Tibial artery (tissue), 4 donors: ENCODE measurements around the gene WBP2.
A peak's percentile ranks its signal among the peaks of the same experiment; 100 is the strongest.

ENCODE experiments used
- DNase-seq, 2 donors: peaks; one replicate each; pipeline ENCODE4 v3.0.0-alpha.2; 2019
- H3K27ac ChIP-seq, 2 donors: fragments of 200-600 bp; sonication (generic) in 1 of 2; 1 replicate in 1 of 2; 2 replicates in 1 of 2; pipeline ENCODE4 v1.5.1; 2018 to 2019; ENCODE audit warnings: mild to moderate bottlenecking in 1 of 2
- H3K27me3 ChIP-seq, 2 donors: fragments of 200-600 bp; sonication (generic) in 1 of 2; one replicate each; pipeline versions ENCODE4 v1.5.1 to v1.6.0; 2016 to 2019
- H3K36me3 ChIP-seq, 3 donors: fragments of 200-600 bp; sonication (generic) in 2 of 3; one replicate each; pipeline ENCODE4 v1.5.1; 2016 to 2019; ENCODE audit warnings: mild to moderate bottlenecking in 2 of 3
- H3K4me1 ChIP-seq, 4 donors: fragments of 200-600 bp; sonication (generic) in 2 of 4; 1 replicate in 3 of 4; 2 replicates in 1 of 4; pipeline ENCODE4 v1.5.1; 2016 to 2019
- H3K4me3 ChIP-seq, 2 donors: fragments of 200-600 bp; sonication (generic) in 1 of 2; 1 replicate in 1 of 2; 2 replicates in 1 of 2; pipeline ENCODE4 v1.5.1; 2018 to 2019; ENCODE audit warnings: mild to moderate bottlenecking in 2 of 2
- H3K9me3 ChIP-seq, 3 donors: fragments of 200-600 bp; sonication (generic) in 1 of 3; one replicate each; pipeline ENCODE4 v1.5.1; 2016 to 2019
- CTCF ChIP-seq, 2 experiments: fragments of 200-600 bp in 1 of 2; fragments of 450-650 bp in 1 of 2; IDR thresholded peaks; one replicate each; pipeline ENCODE4 v1.5.1; 2017 to 2019; ENCODE audit warnings: antibody characterized with exemption in 2 of 2, mild to moderate bottlenecking in 1 of 2, moderate library complexity in 1 of 2
- intact Hi-C: fragments of 100-400 bp; cut with DNase I; formaldehyde crosslinking; loops from one replicate; pipeline ENCODE4 v1.15.0; 2023; ENCODE audit warnings: low total_unique reads

WBP2 gene

GRCh38 chr17:75895370-75896155 is 40.4 kb upstream of the WBP2 start:
- H3K9me3 ChIP-seq, result no peaks in the 10 kb centered on the region
- peaks cover 0 to 32% (median 21%) of the 10 kb centered on the region in 4 donors for H3K4me1 ChIP-seq
- peaks cover 9 to 52% (median 41%) of the 10 kb centered on the region in 3 donors for H3K36me3 ChIP-seq
- intact Hi-C loops, result no loop called here
- TF ChIP-seq CTCF (IDR thresholded peaks at IDR 0.05), result peak in 1 of 2 experiments; percentile 22
- no peaks in the 10 kb centered on the region for H3K27me3 ChIP-seq
- DNase-seq, result no peak
- peak overlapping the region; percentile 90 to 98 for H3K27ac ChIP-seq
- H3K4me3 ChIP-seq, result peak overlapping the region; percentile 63 to 81

GRCh38 chr17:75894049-75894733 is 39.1 kb upstream of the WBP2 start:
- peak overlapping the region; percentile 90 to 98 for H3K27ac ChIP-seq
- no peak overlapping the region for H3K4me3 ChIP-seq
- no peaks in the 10 kb centered on the region for H3K9me3 ChIP-seq
- H3K36me3 ChIP-seq, result peaks cover 4 to 52% (median 37%) of the 10 kb centered on the region in 3 donors
- intact Hi-C loops, result loop anchor here (5.0 kb wide), 1 partner anchor 132 kb away; no protein-coding TSS in a partner anchor
- no peaks in the 10 kb centered on the region for H3K27me3 ChIP-seq
- no peak for TF ChIP-seq CTCF (IDR thresholded peaks at IDR 0.05)
- DNase-seq, result no peak
- peaks cover 0 to 32% (median 21%) of the 10 kb centered on the region in 4 donors for H3K4me1 ChIP-seq

- peaks cover 0 to 52% (median 33%) of the 10 kb centered on the region in 3 donors for H3K36me3 ChIP-seq
- intact Hi-C loops, result loop anchor here (5.0 kb wide), 1 partner anchor 131 kb away; no protein-coding TSS in a partner anchor
Measured at GRCh38 chr17:75893305-75894048, 38.3 kb upstream of the WBP2 start.

GRCh38 chr17:75892556-75893224 is 37.6 kb upstream of the WBP2 start:
- no peak for DNase-seq
- H3K27ac ChIP-seq, result no peak overlapping the region
- no peak for TF ChIP-seq CTCF (IDR thresholded peaks at IDR 0.05)

More at GRCh38 chr17:75893305-75894048, 38.3 kb upstream of the WBP2 start:
- TF ChIP-seq CTCF (IDR thresholded peaks at IDR 0.05), result no peak
- Histone ChIP-seq H3K27ac (no peak overlapping the region), H3K9me3 (no peaks in the 10 kb centered on the region), H3K4me3 (no peak overlapping the region), H3K27me3 (no peaks in the 10 kb centered on the region), H3K4me1 (peaks cover 0 to 32% (median 21%) of the 10 kb centered on the region in 4 donors)
- DNase-seq, result no peak

More at GRCh38 chr17:75892556-75893224, 37.6 kb upstream of the WBP2 start:
- no peaks in the 10 kb centered on the region for H3K27me3 ChIP-seq
- no peak overlapping the region for H3K4me3 ChIP-seq
- intact Hi-C loops, result loop anchor here (5.0 kb wide), 1 partner anchor 130 kb away; no protein-coding TSS in a partner anchor
- H3K4me1 ChIP-seq, result peaks cover 0 to 32% (median 21%) of the 10 kb centered on the region in 4 donors
- H3K36me3 ChIP-seq, result peaks cover 0 to 49% (median 29%) of the 10 kb centered on the region in 3 donors
- H3K9me3 ChIP-seq, result no peaks in the 10 kb centered on the region
